Fibroblast of the aortic adventitia (primary cell): ENCODE measurements around the gene SLC22A16. TPM values are rescaled to one million over a fixed set of nuclear protein-coding genes. Genes with fewer than 3 reads are reported as not detected.

ENCODE experiments used
- DNase-seq: peaks from one replicate; pipeline ENCODE4 v3.0.0-alpha.2; 2010; ENCODE audit warnings: low read depth
- H3K4me3 ChIP-seq: 2 replicates; pipeline ENCODE4 v1.5.1; 2011; ENCODE audit warnings: low read depth, mild to moderate bottlenecking, control low read depth, low read length, moderate library complexity
- total RNA-seq: library from RNA; depleted of rRNA; stranded (reverse); fragments of >200 nt; gene quantifications from 2 replicates; pipeline ENCODE4 v1.2.3, GENCODE V29; 2012; ENCODE audit warnings: low replicate concordance
- TF ChIP-seq, protein P1 (sequence below): IDR thresholded peaks from 2 replicates; pipeline ENCODE4 v1.5.1; 2011; ENCODE audit warnings: mild to moderate bottlenecking, low read length, control low read depth, inconsistent platforms; ENCODE audit not compliant: insufficient read depth

Gene SLC22A16
- total RNA-seq, 1 donor: 0.09 TPM

DNA sequence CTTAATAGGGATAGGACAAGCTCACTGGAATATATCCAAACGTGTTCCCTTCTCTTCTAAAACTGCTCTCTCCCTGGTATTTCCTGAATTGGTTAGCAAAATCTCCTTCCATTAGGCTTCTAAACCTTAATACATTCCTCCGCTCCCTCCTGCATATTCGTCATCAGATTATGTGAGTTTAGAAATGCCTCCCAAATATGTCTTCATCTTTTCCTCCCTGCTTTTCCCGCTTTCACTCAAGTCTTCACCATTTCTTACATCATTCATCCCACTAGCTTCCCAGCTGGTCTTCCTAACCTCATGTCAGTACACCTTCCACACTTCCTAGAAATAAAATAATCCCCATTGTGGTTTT, 26.9 kb downstream of the SLC22A16 start:
- peak; percentile 5 for DNase-seq
- TF ChIP-seq, protein P1, sequence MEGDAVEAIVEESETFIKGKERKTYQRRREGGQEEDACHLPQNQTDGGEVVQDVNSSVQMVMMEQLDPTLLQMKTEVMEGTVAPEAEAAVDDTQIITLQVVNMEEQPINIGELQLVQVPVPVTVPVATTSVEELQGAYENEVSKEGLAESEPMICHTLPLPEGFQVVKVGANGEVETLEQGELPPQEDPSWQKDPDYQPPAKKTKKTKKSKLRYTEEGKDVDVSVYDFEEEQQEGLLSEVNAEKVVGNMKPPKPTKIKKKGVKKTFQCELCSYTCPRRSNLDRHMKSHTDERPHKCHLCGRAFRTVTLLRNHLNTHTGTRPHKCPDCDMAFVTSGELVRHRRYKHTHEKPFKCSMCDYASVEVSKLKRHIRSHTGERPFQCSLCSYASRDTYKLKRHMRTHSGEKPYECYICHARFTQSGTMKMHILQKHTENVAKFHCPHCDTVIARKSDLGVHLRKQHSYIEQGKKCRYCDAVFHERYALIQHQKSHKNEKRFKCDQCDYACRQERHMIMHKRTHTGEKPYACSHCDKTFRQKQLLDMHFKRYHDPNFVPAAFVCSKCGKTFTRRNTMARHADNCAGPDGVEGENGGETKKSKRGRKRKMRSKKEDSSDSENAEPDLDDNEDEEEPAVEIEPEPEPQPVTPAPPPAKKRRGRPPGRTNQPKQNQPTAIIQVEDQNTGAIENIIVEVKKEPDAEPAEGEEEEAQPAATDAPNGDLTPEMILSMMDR: no peak
- no peak overlapping the region for H3K4me3 ChIP-seq

DNA sequence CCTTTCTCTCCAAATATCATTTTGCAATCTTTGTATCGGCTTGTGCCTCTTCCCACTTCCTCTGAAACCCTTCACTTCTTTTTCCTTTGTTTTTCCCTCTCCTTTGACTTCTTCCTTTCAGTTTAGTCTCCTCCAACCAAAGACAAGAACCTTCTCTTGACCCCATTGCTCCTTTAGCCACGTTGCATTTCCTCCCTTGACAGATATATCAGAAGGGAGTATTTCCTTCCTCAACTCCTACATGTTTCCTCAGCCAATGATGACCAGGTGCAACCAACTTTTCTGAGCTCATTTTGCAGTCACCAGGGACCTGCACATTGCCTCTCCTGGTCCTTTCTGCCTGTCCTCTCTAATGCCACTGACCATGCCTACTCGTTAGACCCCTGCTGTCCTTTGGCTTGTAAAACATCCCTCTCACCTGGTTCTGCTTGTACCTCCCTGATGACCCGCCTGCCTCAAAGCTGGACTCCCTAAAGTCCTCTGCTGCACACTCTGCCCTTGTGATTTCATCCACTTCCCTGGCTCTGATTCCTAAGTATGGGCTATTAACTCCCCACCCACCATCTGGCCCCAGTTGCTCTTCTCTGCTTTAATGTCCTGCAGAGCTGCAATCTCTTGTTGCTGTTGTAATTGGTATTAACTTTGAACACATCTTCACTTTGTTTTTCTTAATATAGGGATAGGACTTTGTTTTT, 27.4 kb downstream of the SLC22A16 start:
- no peak overlapping the region for H3K4me3 ChIP-seq
- no peak for DNase-seq
- TF ChIP-seq, protein P1: no peak

DNA sequence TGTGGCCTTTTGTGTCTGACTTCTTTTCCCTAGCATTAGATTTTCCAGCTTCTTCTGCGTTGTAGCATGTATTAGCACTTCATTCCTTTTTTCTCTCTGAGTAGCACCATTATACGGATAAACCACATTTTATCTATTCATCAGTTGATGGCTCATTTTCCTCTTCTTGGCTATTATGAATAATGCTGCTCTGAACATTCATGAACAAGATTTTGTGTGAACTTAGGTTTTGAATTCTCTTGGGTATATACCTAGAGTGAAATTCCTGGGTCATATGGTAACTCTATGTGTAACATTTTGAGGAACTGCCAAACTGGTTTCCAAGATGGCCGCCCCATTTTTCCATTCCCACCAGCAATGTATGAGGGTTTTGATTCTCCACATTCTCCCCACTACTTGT, 28.7 kb downstream of the SLC22A16 start:
- no peak for DNase-seq
- no peak overlapping the region for H3K4me3 ChIP-seq
- TF ChIP-seq, protein P1: no peak

DNA sequence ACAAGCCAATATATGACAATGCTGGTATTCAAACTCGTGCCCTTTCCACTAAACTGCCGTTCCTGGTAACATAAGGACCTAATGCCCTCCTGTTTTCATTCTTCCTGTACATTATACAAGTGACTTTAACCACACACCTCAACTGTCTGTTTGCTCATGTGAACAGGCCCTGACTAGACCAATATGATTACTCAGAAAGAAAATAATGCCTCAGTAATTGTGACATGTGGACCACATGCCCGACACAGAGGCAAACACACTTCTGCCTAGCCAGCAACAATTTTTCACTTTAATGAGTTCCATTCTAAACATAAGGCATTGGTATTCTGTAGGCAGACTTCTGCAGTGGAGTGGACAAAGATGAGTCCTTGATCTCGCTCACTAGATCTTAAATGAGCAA, 30.0 kb downstream of the SLC22A16 start:
- DNase-seq: no peak
- TF ChIP-seq, protein P1: no peak
- H3K4me3 ChIP-seq: no peak overlapping the region

DNA sequence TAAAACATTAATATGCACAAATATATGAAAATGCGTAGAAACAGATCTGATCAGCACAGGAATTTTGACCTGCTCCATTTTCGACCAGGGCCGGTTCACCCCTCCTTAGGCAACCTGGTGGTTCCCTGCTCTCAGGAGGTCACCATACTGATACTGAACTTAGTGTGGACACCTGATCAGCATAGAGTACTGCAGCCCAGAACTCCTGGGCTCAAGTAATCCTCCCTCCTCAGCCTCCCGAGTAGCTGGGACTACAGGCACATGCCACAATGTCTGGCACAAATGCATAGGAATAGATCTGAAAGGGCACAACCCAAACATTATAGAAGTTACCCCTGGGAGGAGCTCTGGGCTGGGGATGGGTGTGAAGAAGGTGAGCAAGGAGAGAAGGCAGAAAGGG, 36.4 kb downstream of the SLC22A16 start:
- TF ChIP-seq, protein P1: no peak
- DNase-seq: no peak
- no peak overlapping the region for H3K4me3 ChIP-seq

DNA sequence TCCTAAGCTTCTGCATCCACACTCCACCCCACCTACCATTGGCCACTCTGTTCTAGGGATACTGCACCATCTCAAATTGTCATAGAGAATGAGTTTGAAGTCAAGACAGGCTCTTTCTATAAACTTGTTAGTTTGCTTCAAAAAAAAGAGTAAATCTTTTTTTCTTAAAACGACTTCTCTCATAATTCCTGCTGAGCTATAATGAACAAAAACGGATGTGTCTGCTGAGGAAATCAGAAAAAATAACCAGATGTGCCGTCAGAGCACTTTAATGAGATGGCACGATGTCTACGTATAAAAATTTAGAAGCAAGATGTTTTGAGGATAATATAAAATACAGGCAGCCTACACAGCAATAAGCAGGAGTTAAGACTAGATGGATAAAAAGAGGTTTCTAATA, 37.1 kb downstream of the SLC22A16 start:
- TF ChIP-seq, protein P1: no peak

More for the DNA sequence above, 37.1 kb downstream of the SLC22A16 start:
- no peak for DNase-seq
- H3K4me3 ChIP-seq: no peak overlapping the region
